Stomach (tissue), 4 donors: ENCODE measurements around the gene UNC80.

ENCODE experiments used
- CTCF ChIP-seq, 7 experiments: fragments of 450-650 bp in 4 of 7; fragments of 200-600 bp in 3 of 7; sonication (generic) in 3 of 7; IDR thresholded peaks; one replicate each; pipeline ENCODE4 v1.5.1; 2016 to 2019; ENCODE audit warnings: antibody characterized with exemption in 7 of 7, control low read depth in 2 of 7, mild to moderate bottlenecking in 1 of 7
- POLR2AphosphoS5 ChIP-seq, 3 donors: sonication (generic); formaldehyde crosslinking; IDR thresholded peaks; one replicate each; pipeline ENCODE4 v1.6.1; 2016; ENCODE audit warnings: antibody characterized with exemption in 3 of 3

- TF ChIP-seq CTCF (IDR thresholded peaks at IDR 0.05) (no peak), POLR2AphosphoS5 (IDR thresholded peaks at IDR 0.05) (no peak)
These were observed 167.3 kb downstream of the UNC80 start for GRCh38 chr2:209938906-209939305.
